Liver (tissue), 9 donors: ENCODE measurements around the gene ZNF143. TPM values are rescaled to one million over a fixed set of nuclear protein-coding genes. Genes with fewer than 3 reads are reported as not detected.

ENCODE experiments used
- DNase-seq: peaks from one replicate; pipeline ENCODE4 v3.0.0-alpha.2; 2017; ENCODE audit warnings: low spot score
- H3K27ac ChIP-seq, 2 donors: one replicate each; pipeline ENCODE4 v1.7.0; 2013; ENCODE audit warnings: inconsistent platforms in 2 of 2, low read length in 2 of 2, control low read depth in 1 of 2, low read depth in 1 of 2, mild to moderate bottlenecking in 1 of 2
- H3K27me3 ChIP-seq, 4 donors: one replicate each; pipeline versions ENCODE4 v1.6.1 to v1.7.0; 2013; ENCODE audit warnings: low read length in 3 of 4, inconsistent platforms in 1 of 4, mild to moderate bottlenecking in 1 of 4, moderate library complexity in 1 of 4; ENCODE audit not compliant: control insufficient read depth in 4 of 4, insufficient read depth in 4 of 4
- H3K36me3 ChIP-seq, 4 donors: one replicate each; pipeline versions ENCODE4 v1.6.1 to v1.7.0; 2013; ENCODE audit warnings: low read length in 3 of 4, mild to moderate bottlenecking in 3 of 4, low read depth in 1 of 4, moderate library complexity in 1 of 4; ENCODE audit not compliant: control insufficient read depth in 4 of 4, insufficient read depth in 3 of 4
- H3K4me1 ChIP-seq, 4 donors: one replicate each; pipeline versions ENCODE4 v1.6.1 to v1.7.0; 2013; ENCODE audit warnings: low read length in 3 of 4, mild to moderate bottlenecking in 3 of 4, moderate library complexity in 1 of 4; ENCODE audit not compliant: control insufficient read depth in 4 of 4, insufficient read depth in 4 of 4
- H3K4me3 ChIP-seq, 3 donors: one replicate each; pipeline versions ENCODE4 v1.6.1 to v1.7.0; 2013; ENCODE audit warnings: low read length in 3 of 3, control low read depth in 1 of 3, low read depth in 1 of 3, mild to moderate bottlenecking in 1 of 3
- H3K9ac ChIP-seq, 2 donors: one replicate each; pipeline ENCODE4 v1.7.0; 2013; ENCODE audit warnings: low read length in 2 of 2, mild to moderate bottlenecking in 2 of 2, moderate library complexity in 2 of 2, control low read depth in 1 of 2, low read depth in 1 of 2
- H3K9me3 ChIP-seq, 4 donors: one replicate each; pipeline versions ENCODE4 v1.6.1 to v1.7.0; 2013; ENCODE audit warnings: low read length in 3 of 4; ENCODE audit not compliant: control insufficient read depth in 4 of 4
- ATF3 ChIP-seq: IDR thresholded peaks from 2 replicates; pipeline ENCODE4 v1.6.1; 2016; ENCODE audit warnings: antibody characterized with exemption
- CTCF ChIP-seq: fragments of 150-350 bp; IDR thresholded peaks from 2 replicates; pipeline ENCODE4 v1.5.1; 2017; ENCODE audit warnings: improper control_type of control experiment, low read depth, low read length; ENCODE audit not compliant: missing input control
- EGR1 ChIP-seq, 2 donors: IDR thresholded peaks; 2 replicates each; pipeline ENCODE4 v1.6.1; 2016 to 2018; ENCODE audit warnings: antibody characterized with exemption in 2 of 2, low read depth in 2 of 2
- FOXA1 ChIP-seq: IDR thresholded peaks from 2 replicates; pipeline ENCODE4 v1.6.1; 2016; ENCODE audit warnings: antibody characterized with exemption
- FOXA2 ChIP-seq: IDR thresholded peaks from 2 replicates; pipeline ENCODE4 v1.6.1; 2016; ENCODE audit warnings: antibody characterized with exemption
- GABPA ChIP-seq, 2 donors: IDR thresholded peaks in 1 of 2; conservative IDR thresholded peaks in 1 of 2; 2 replicates each; pipeline ENCODE4 v1.6.1; 2016; ENCODE audit warnings: antibody characterized with exemption in 2 of 2, mild to moderate bottlenecking in 1 of 2, moderate library complexity in 1 of 2
- HNF4A ChIP-seq, 2 donors: conservative IDR thresholded peaks; 2 replicates each; pipeline ENCODE4 v1.6.1; 2016; ENCODE audit warnings: antibody characterized with exemption in 2 of 2, mild to moderate bottlenecking in 2 of 2
- HNF4G ChIP-seq: IDR thresholded peaks from 2 replicates; pipeline ENCODE4 v1.6.1; 2016; ENCODE audit warnings: antibody characterized with exemption
- JUND ChIP-seq, 2 donors: IDR thresholded peaks; 2 replicates each; pipeline ENCODE4 v1.6.1; 2016; ENCODE audit warnings: antibody characterized with exemption in 2 of 2
- MAX ChIP-seq: IDR thresholded peaks from 2 replicates; pipeline ENCODE4 v1.6.1; 2016; ENCODE audit warnings: antibody characterized with exemption
- NR2F2 ChIP-seq: IDR thresholded peaks from 2 replicates; pipeline ENCODE4 v1.6.1; 2016; ENCODE audit warnings: antibody characterized with exemption
- RAD21 ChIP-seq, 2 donors: IDR thresholded peaks; 2 replicates each; pipeline ENCODE4 v1.6.1; 2016; ENCODE audit warnings: antibody characterized with exemption in 2 of 2, mild to moderate bottlenecking in 2 of 2
- REST ChIP-seq: IDR thresholded peaks from 2 replicates; pipeline ENCODE4 v1.6.1; 2016; ENCODE audit warnings: antibody characterized with exemption, mild to moderate bottlenecking
- RXRA ChIP-seq, 2 donors: IDR thresholded peaks; 2 replicates each; pipeline ENCODE4 v1.6.1; 2017 to 2018; ENCODE audit warnings: antibody characterized with exemption in 2 of 2, mild to moderate bottlenecking in 1 of 2
- TAF1 ChIP-seq: conservative IDR thresholded peaks from 2 replicates; pipeline ENCODE4 v1.6.1; 2016; ENCODE audit warnings: antibody characterized with exemption, mild to moderate bottlenecking
- YY1 ChIP-seq: IDR thresholded peaks from 2 replicates; pipeline ENCODE4 v1.6.1; 2016; ENCODE audit warnings: antibody characterized with exemption, mild to moderate bottlenecking
- ZBTB33 ChIP-seq: IDR thresholded peaks from 2 replicates; pipeline ENCODE4 v1.6.1; 2016; ENCODE audit warnings: antibody characterized with exemption
- WGBS: extraction: QIAGEN DNeasy Blood & Tissue Kit; methylation state at CpG from one replicate; pipeline ENCODE4 v1.1.7; 2013; 5-methylcytosine and 5-hydroxymethylcytosine counted together
- polyA plus RNA-seq, 2 donors: library from polyadenylated mRNA; stranded (reverse) in 1 of 2; unstranded in 1 of 2; fragments of 200-250 nt in 1 of 2; fragments of >200 nt in 1 of 2; fragmentation: Nextera tagmentation in 1 of 2; extraction: Ambion mirVana in 1 of 2; gene quantifications; one replicate each; pipeline versions ENCODE4 v1.2.1 to v1.2.3, GENCODE V29; 2013 to 2015
- total RNA-seq, 2 donors: library from RNA; depleted of rRNA; stranded (reverse); fragments of >200 nt; gene quantifications; one replicate each; pipeline ENCODE4 v1.2.3, GENCODE V29; 2014
- donor health status: healthy.
- donor health status: healthy.
- donor health status: healthy.
- donor health status: healthy.
- donor health status: healthy.

The ZNF143 gene
- total and polyA plus RNA-seq, 4 donors, result 4.3 to 20.4 (median 12.2) TPM

GRCh38 chr11:9428706-9429105 lies 32.1 kb upstream of the ZNF143 start:
- no peak overlapping the region for H3K27ac ChIP-seq
- 33% methylated on average over 1 of the region's 1 CpG for WGBS
- peaks cover 0 to 4% (median 0%) of the 10 kb centered on the region in 4 donors for H3K4me1 ChIP-seq
- H3K9ac ChIP-seq, result no peak overlapping the region
- H3K9me3 ChIP-seq, result no peaks in the 10 kb centered on the region
- TF ChIP-seq FOXA2, result no peak
- no peak for TF ChIP-seq NR2F2
- peak in 1 of 2 donors; percentile 13 for TF ChIP-seq RXRA (IDR thresholded peaks at IDR 0.05)
- TF ChIP-seq TAF1, result no peak
- TF ChIP-seq RAD21 (IDR thresholded peaks at IDR 0.05), result peak in 1 of 2 donors; percentile 11
- TF ChIP-seq HNF4G, result no peak
- TF ChIP-seq ATF3, result no peak
- no peak for TF ChIP-seq EGR1 (IDR thresholded peaks at IDR 0.05; ENCODE audit: low read depth in 2 of 2)
- peak; percentile 21 to 43 for TF ChIP-seq HNF4A (conservative IDR thresholded peaks at IDR 0.05)
- no peak for TF ChIP-seq CTCF
- TF ChIP-seq FOXA1, result no peak
- no peak for TF ChIP-seq GABPA (IDR thresholded peaks at IDR 0.05 in 1 of 2, conservative IDR thresholded peaks at IDR 0.05 in 1 of 2)
- no peak for TF ChIP-seq REST
- TF ChIP-seq ZBTB33, result no peak
- H3K36me3 ChIP-seq, result peaks cover 15 to 76% (median 54%) of the 10 kb centered on the region in 4 donors
- DNase-seq, result no peak
- no peaks in the 10 kb centered on the region for H3K27me3 ChIP-seq
- H3K4me3 ChIP-seq, result no peak overlapping the region

- no peaks in the 10 kb centered on the region for H3K9me3 ChIP-seq
- 94% methylated on average over 4 of the region's 4 CpGs for WGBS
- peaks cover 11 to 76% (median 49%) of the 10 kb centered on the region in 4 donors for H3K36me3 ChIP-seq
- H3K4me1 ChIP-seq, result no peaks in the 10 kb centered on the region
- no peak overlapping the region for H3K4me3 ChIP-seq
- H3K27ac ChIP-seq, result no peak overlapping the region
- no peak overlapping the region for H3K9ac ChIP-seq
- no peak for DNase-seq
- H3K27me3 ChIP-seq, result no peaks in the 10 kb centered on the region
- TF ChIP-seq JUND (IDR thresholded peaks at IDR 0.05) (no peak), ZBTB33 (no peak), RXRA (IDR thresholded peaks at IDR 0.05) (no peak), RAD21 (IDR thresholded peaks at IDR 0.05) (no peak), YY1 (no peak), HNF4A (conservative IDR thresholded peaks at IDR 0.05) (no peak), EGR1 (IDR thresholded peaks at IDR 0.05; ENCODE audit: low read depth in 2 of 2) (no peak), FOXA1 (no peak), CTCF (no peak), MAX (no peak), HNF4G (no peak)
Observed at GRCh38 chr11:9438611-9439010, 22.2 kb upstream of the ZNF143 start.
